IPS-20b (cell line): ENCODE data around the gene CTBP1.

Source experiments
- H3K27ac ChIP-seq: one replicate; pipeline ENCODE4 v1.5.1; 2013; ENCODE audit warnings: low read length
- H3K27me3 ChIP-seq: 2 replicates; pipeline ENCODE4 v1.6.1; 2013; ENCODE audit warnings: mild to moderate bottlenecking, low read length, inconsistent platforms; ENCODE audit not compliant: insufficient read depth
- H3K36me3 ChIP-seq: 2 replicates; pipeline ENCODE4 v1.6.1; 2013; ENCODE audit warnings: low read depth, mild to moderate bottlenecking, inconsistent platforms, low read length, moderate library complexity; ENCODE audit not compliant: insufficient read depth
- H3K4me1 ChIP-seq: 2 replicates; pipeline ENCODE4 v1.6.1; 2013; ENCODE audit warnings: mild to moderate bottlenecking, control low read depth, inconsistent platforms, low read length, moderate library complexity; ENCODE audit not compliant: insufficient read depth
- H3K4me3 ChIP-seq: 2 replicates; pipeline ENCODE4 v1.5.1; 2013; ENCODE audit warnings: mild to moderate bottlenecking, low read length, inconsistent platforms
- H3K9ac ChIP-seq: 2 replicates; pipeline ENCODE4 v1.6.1; 2013; ENCODE audit warnings: low read depth, mild to moderate bottlenecking, inconsistent platforms, low read length, moderate library complexity
- H3K9me3 ChIP-seq: 2 replicates; pipeline ENCODE4 v1.6.1; 2013; ENCODE audit warnings: mild to moderate bottlenecking, low read depth, low read length, inconsistent platforms; ENCODE audit not compliant: insufficient read depth

Gene CTBP1

GRCh38 chr4:1192493-1193205 is 56.3 kb downstream of the CTBP1 start:
- H3K4me1 ChIP-seq: no peaks in the 10 kb centered on the region
- no peaks in the 10 kb centered on the region for H3K9me3 ChIP-seq
- no peaks in the 10 kb centered on the region for H3K36me3 ChIP-seq
- no peak overlapping the region for H3K4me3 ChIP-seq
- no peak overlapping the region for H3K9ac ChIP-seq
- H3K27me3 ChIP-seq: no peaks in the 10 kb centered on the region
- no peak overlapping the region for H3K27ac ChIP-seq

- Histone ChIP-seq H3K27me3 (no peaks in the 10 kb centered on the region), H3K36me3 (no peaks in the 10 kb centered on the region), H3K4me1 (no peaks in the 10 kb centered on the region), H3K4me3 (no peak overlapping the region), H3K27ac (no peak overlapping the region), H3K9ac (no peak overlapping the region), H3K9me3 (no peaks in the 10 kb centered on the region)
Measured at GRCh38 chr4:1192091-1192492, 56.8 kb downstream of the CTBP1 start.

GRCh38 chr4:1191621-1192020 is 57.3 kb downstream of the CTBP1 start:
- H3K9ac ChIP-seq: no peak overlapping the region
- no peaks in the 10 kb centered on the region for H3K9me3 ChIP-seq
- no peaks in the 10 kb centered on the region for H3K27me3 ChIP-seq
- H3K27ac ChIP-seq: no peak overlapping the region
- H3K4me3 ChIP-seq: no peak overlapping the region
- no peaks in the 10 kb centered on the region for H3K36me3 ChIP-seq
- no peaks in the 10 kb centered on the region for H3K4me1 ChIP-seq

- Histone ChIP-seq H3K4me1 (no peaks in the 10 kb centered on the region), H3K27ac (no peak overlapping the region), H3K9ac (no peak overlapping the region), H3K36me3 (no peaks in the 10 kb centered on the region), H3K27me3 (no peaks in the 10 kb centered on the region), H3K4me3 (no peak overlapping the region), H3K9me3 (peaks cover 15% of the 10 kb centered on the region; the same call in 1 of the 2 replicates)
Measured at GRCh38 chr4:1187182-1187581, 61.7 kb downstream of the CTBP1 start.

GRCh38 chr4:1183985-1184773 is 64.8 kb downstream of the CTBP1 start:
- Histone ChIP-seq H3K27ac (no peak overlapping the region), H3K27me3 (no peaks in the 10 kb centered on the region), H3K36me3 (no peaks in the 10 kb centered on the region), H3K9ac (no peak overlapping the region), H3K9me3 (peaks cover 34% of the 10 kb centered on the region), H3K4me3 (no peak overlapping the region), H3K4me1 (no peaks in the 10 kb centered on the region)

- Histone ChIP-seq H3K9ac (no peak overlapping the region), H3K4me1 (no peaks in the 10 kb centered on the region), H3K36me3 (no peaks in the 10 kb centered on the region), H3K27me3 (no peaks in the 10 kb centered on the region), H3K9me3 (peaks cover 34% of the 10 kb centered on the region), H3K4me3 (no peak overlapping the region), H3K27ac (no peak overlapping the region)
Measured at GRCh38 chr4:1182313-1182712, 66.6 kb downstream of the CTBP1 start.

- Histone ChIP-seq H3K9ac (no peak overlapping the region), H3K4me1 (no peaks in the 10 kb centered on the region), H3K9me3 (peaks cover 34% of the 10 kb centered on the region), H3K36me3 (no peaks in the 10 kb centered on the region), H3K27me3 (no peaks in the 10 kb centered on the region), H3K27ac (no peak overlapping the region), H3K4me3 (no peak overlapping the region)
Measured at GRCh38 chr4:1180663-1181062, 68.3 kb downstream of the CTBP1 start.

GRCh38 chr4:1179976-1180375 is 69.0 kb downstream of the CTBP1 start:
- no peak overlapping the region for H3K27ac ChIP-seq
- no peaks in the 10 kb centered on the region for H3K4me1 ChIP-seq
- H3K27me3 ChIP-seq: peaks cover 1% of the 10 kb centered on the region
- H3K9ac ChIP-seq: no peak overlapping the region
- peaks cover 34% of the 10 kb centered on the region for H3K9me3 ChIP-seq
- H3K36me3 ChIP-seq: no peaks in the 10 kb centered on the region
- H3K4me3 ChIP-seq: no peak overlapping the region

- no peaks in the 10 kb centered on the region for H3K4me1 ChIP-seq
- H3K27me3 ChIP-seq: peaks cover 10% of the 10 kb centered on the region
- no peak overlapping the region for H3K4me3 ChIP-seq
- no peak overlapping the region for H3K27ac ChIP-seq
- peaks cover 30% of the 10 kb centered on the region for H3K9me3 ChIP-seq
- no peak overlapping the region for H3K9ac ChIP-seq
- no peaks in the 10 kb centered on the region for H3K36me3 ChIP-seq
Measured at GRCh38 chr4:1179089-1179441, 69.9 kb downstream of the CTBP1 start.

- Histone ChIP-seq H3K4me1 (no peaks in the 10 kb centered on the region), H3K9me3 (peaks cover 25% of the 10 kb centered on the region), H3K27ac (no peak overlapping the region), H3K36me3 (no peaks in the 10 kb centered on the region), H3K9ac (no peak overlapping the region), H3K27me3 (peaks cover 16% of the 10 kb centered on the region), H3K4me3 (no peak overlapping the region)
Measured at GRCh38 chr4:1178300-1179088, 70.4 kb downstream of the CTBP1 start.

GRCh38 chr4:1177274-1178141 is 71.4 kb downstream of the CTBP1 start:
- no peaks in the 10 kb centered on the region for H3K36me3 ChIP-seq
- H3K9ac ChIP-seq: no peak overlapping the region
- no peak overlapping the region for H3K27ac ChIP-seq
- peaks cover 21% of the 10 kb centered on the region for H3K9me3 ChIP-seq
- no peak overlapping the region for H3K4me3 ChIP-seq
- peaks cover 26% of the 10 kb centered on the region for H3K27me3 ChIP-seq
- no peaks in the 10 kb centered on the region for H3K4me1 ChIP-seq
